NB4 (cell line): ENCODE results near the gene CLEC20A.

ENCODE experiments used
- DNase-seq: peaks from one replicate; pipeline ENCODE4 v3.0.0; 2010; ENCODE audit warnings: low read depth
- H3K4me3 ChIP-seq: one replicate; pipeline ENCODE4 v1.5.1; 2011; ENCODE audit warnings: mild to moderate bottlenecking, low read depth, low read length, moderate library complexity
- CTCF ChIP-seq: IDR thresholded peaks from one replicate; pipeline ENCODE4 v1.5.1; 2012; ENCODE audit warnings: low read depth, low read length
- MAX ChIP-seq: IDR thresholded peaks from 2 replicates; pipeline ENCODE4 v1.6.1; 2011; ENCODE audit warnings: low read depth, low read length
- MYC ChIP-seq: IDR thresholded peaks from 2 replicates; pipeline ENCODE4 v1.6.1; 2011; ENCODE audit warnings: low read depth, low read length
- POLR2A ChIP-seq: IDR thresholded peaks from 2 replicates; pipeline ENCODE4 v1.6.1; 2011; ENCODE audit warnings: mild to moderate bottlenecking; ENCODE audit not compliant: insufficient read length; ENCODE audit errors: extremely low read depth

Gene CLEC20A

GRCh38 chr1:178486100-178487069 is 10.4 kb downstream of the CLEC20A start:
- no peak for DNase-seq
- H3K4me3 ChIP-seq: no peak overlapping the region
- TF ChIP-seq MYC (no peak), POLR2A (no peak), CTCF (no peak), MAX (no peak)

GRCh38 chr1:178485541-178485981 is 11.2 kb downstream of the CLEC20A start:
- H3K4me3 ChIP-seq: no peak overlapping the region
- no peak for DNase-seq
- TF ChIP-seq MAX (peak; percentile 52; the same call in 1 of the 2 replicates), MYC (no peak)

- TF ChIP-seq MYC (no peak), POLR2A (no peak), CTCF (no peak), MAX (no peak)
- no peak for DNase-seq
- no peak overlapping the region for H3K4me3 ChIP-seq
Measured at GRCh38 chr1:178484698-178485225, 12.0 kb downstream of the CLEC20A start.

GRCh38 chr1:178483251-178483957 is 13.4 kb downstream of the CLEC20A start:
- H3K4me3 ChIP-seq: no peak overlapping the region
- TF ChIP-seq POLR2A (no peak), MYC (no peak), MAX (no peak), CTCF (no peak)
- DNase-seq: no peak

GRCh38 chr1:178477841-178478240 is 18.9 kb downstream of the CLEC20A start:
- no peak overlapping the region for H3K4me3 ChIP-seq
- no peak for DNase-seq
- no peak for TF ChIP-seq MAX

- no peak for TF ChIP-seq CTCF
- TF ChIP-seq POLR2A: no peak
- TF ChIP-seq MYC: no peak
- no peak for TF ChIP-seq MAX
- no peak for DNase-seq
- no peak overlapping the region for H3K4me3 ChIP-seq
Measured at GRCh38 chr1:178477373-178477772, 19.4 kb downstream of the CLEC20A start.
